ENCODE data around the gene MATCAP1. TPM values are rescaled to one million over a fixed set of nuclear protein-coding genes. Genes with fewer than 3 reads are reported as not detected.
A peak's percentile ranks its signal among the peaks of the same experiment; 100 is the strongest.

MATCAP1 gene
- total and polyA plus RNA-seq, 2 of the 13 experiments (the other 11 are each of a cell fraction or from before 2014, with no cell fraction given), result 11.2 to 24.5 TPM

DNA sequence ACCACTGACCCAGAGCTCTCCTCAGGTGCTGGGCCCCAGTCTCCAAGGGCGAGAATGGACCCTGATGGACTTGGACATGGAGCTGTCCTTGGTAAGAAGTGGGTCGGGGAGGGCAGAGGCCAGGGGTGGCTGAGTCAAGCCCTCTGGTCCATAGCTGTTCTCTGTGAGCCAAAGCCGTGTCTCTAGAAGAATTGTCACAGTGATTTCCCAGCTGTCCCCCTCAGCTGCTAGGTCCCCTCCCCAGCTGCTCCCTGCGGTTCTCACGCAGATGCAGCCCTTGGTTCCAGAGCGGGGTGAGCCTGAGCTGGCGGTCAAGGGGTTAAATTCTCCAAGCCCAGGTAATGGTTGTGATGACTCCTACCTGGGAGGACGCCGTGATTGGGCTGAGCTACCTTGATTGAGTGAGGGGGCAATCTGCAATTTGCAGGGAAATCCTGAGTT lies 14.7 kb downstream of the MATCAP1 start:
- 35% methylated on average over 9 of the region's 9 CpGs for WGBS (ENCODE audit: low lambda C conversion rate)
- H3K36me3 ChIP-seq (replicated peaks in 1 of 2; ENCODE audit: control insufficient read depth in 1 of 2, insufficient read depth in 2 of 2, low read length in 2 of 2), result no peaks in the 10 kb centered on the region
- DNase-seq (ENCODE audit: low spot score), result no peak
- no TSS peak for BruUV-seq (replicated peaks)
- H4K20me1 ChIP-seq (ENCODE audit: insufficient read depth, low read length), result no peaks in the 10 kb centered on the region
- intact Hi-C loops (cut with micrococcal nuclease; ENCODE audit: unreplicated experiment) (no loop called here), in situ Hi-C loops (cut with HindIII; ENCODE audit: extremely low pct_ligation_motif_present, low pct_unique_long_range_greater_than_20kb) (no loop called here)
- ATAC-seq, result no peak
- peak overlapping the region; percentile 99 for H3K4me2 ChIP-seq (ENCODE audit: low read depth, low read length)
- ChIA-PET POLR2A (interaction anchor here (3.3 to 3.4 kb wide), 2 partner anchors 9 to 58 kb away, joined by 15 to 54 read pairs; partner anchors contain the start of genes FBXL8, PHAF1 and TRADD), CTCF (ENCODE audit: low intra/inter-chr PET ratio, low total read pairs) (interaction anchor here (1.0 kb wide), 1 partner anchor 15 kb away, joined by 3 read pairs; the partner anchor contains the start of gene MATCAP1)
- peak overlapping the region in 2 of 3 experiments; percentile 67 to 78; a peak in 4 of 6 replicates for H3K4me3 ChIP-seq (replicated peaks in 1 of 3; ENCODE audit: insufficient read depth in 1 of 3, low read depth in 2 of 3, low read length in 3 of 3)
- H3K79me2 ChIP-seq (ENCODE audit: insufficient read depth, low read length), result no peaks in the 10 kb centered on the region
- no peak overlapping the region for H3K27ac ChIP-seq (ENCODE audit: extremely low read length, insufficient read depth, low read length)
- no peak for FAIRE-seq
- peaks cover 67% of the 10 kb centered on the region for H3K4me1 ChIP-seq (ENCODE audit: insufficient read depth, low read length)
- H2AFZ ChIP-seq (ENCODE audit: low read length), result no peak overlapping the region
- H3K27me3 ChIP-seq (ENCODE audit: control insufficient read depth in 1 of 2, insufficient read depth in 2 of 2, low read length in 2 of 2), result peaks cover 9 to 40% of the 10 kb centered on the region in 2 experiments
- no peaks in the 10 kb centered on the region for H3K9me3 ChIP-seq (ENCODE audit: low read length)
- H3K9ac ChIP-seq (ENCODE audit: insufficient read depth, low read depth, low read length), result no peak overlapping the region
- TF ChIP-seq TBX2 (CRISPR knock-in tag; IDR thresholded peaks at IDR 0.05; ENCODE audit: borderline replicate concordance) (peak; percentile 28; the same call in 1 of the 2 replicates), KDM5A (IDR thresholded peaks at IDR 0.05; ENCODE audit: borderline replicate concordance, low read length) (no peak), RARA (CRISPR knock-in tag; IDR thresholded peaks at IDR 0.05) (peak; percentile 23; the same call in 1 of the 2 replicates), ZNF800 (CRISPR knock-in tag; IDR thresholded peaks at IDR 0.05) (no peak), ZNF546 (CRISPR knock-in tag; conservative IDR thresholded peaks at IDR 0.05) (0 out of 2 replicates have a peak, but pooled peaks have one; percentile 18), NFKB2 (CRISPR knock-in tag; IDR thresholded peaks at IDR 0.05; ENCODE audit: borderline replicate concordance) (peak; percentile 11; the same call in 1 of the 2 replicates), ZBTB39 (CRISPR knock-in tag; IDR thresholded peaks at IDR 0.05) (0 out of 2 replicates have a peak, but pooled peaks have one; percentile 59), SAP130 (CRISPR knock-in tag; IDR thresholded peaks at IDR 0.05; ENCODE audit: low read depth) (0 out of 2 replicates have a peak, but pooled peaks have one; percentile 12)
- TF ChIP-seq, protein P1, sequence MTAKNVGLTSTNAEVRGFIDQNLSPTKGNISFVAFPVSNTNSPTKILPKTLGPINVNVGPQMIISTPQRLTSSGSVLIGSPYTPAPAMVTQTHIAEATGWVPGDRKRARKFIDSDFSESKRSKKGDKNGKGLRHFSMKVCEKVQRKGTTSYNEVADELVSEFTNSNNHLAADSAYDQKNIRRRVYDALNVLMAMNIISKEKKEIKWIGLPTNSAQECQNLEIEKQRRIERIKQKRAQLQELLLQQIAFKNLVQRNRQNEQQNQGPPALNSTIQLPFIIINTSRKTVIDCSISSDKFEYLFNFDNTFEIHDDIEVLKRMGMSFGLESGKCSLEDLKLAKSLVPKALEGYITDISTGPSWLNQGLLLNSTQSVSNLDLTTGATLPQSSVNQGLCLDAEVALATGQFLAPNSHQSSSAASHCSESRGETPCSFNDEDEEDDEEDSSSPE (CRISPR knock-in tag; IDR thresholded peaks at IDR 0.05), result no peak
- TF ChIP-seq, protein P2, sequence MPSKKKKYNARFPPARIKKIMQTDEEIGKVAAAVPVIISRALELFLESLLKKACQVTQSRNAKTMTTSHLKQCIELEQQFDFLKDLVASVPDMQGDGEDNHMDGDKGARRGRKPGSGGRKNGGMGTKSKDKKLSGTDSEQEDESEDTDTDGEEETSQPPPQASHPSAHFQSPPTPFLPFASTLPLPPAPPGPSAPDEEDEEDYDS (CRISPR knock-in tag; IDR thresholded peaks at IDR 0.05), result no peak
- TF ChIP-seq, protein P3, sequence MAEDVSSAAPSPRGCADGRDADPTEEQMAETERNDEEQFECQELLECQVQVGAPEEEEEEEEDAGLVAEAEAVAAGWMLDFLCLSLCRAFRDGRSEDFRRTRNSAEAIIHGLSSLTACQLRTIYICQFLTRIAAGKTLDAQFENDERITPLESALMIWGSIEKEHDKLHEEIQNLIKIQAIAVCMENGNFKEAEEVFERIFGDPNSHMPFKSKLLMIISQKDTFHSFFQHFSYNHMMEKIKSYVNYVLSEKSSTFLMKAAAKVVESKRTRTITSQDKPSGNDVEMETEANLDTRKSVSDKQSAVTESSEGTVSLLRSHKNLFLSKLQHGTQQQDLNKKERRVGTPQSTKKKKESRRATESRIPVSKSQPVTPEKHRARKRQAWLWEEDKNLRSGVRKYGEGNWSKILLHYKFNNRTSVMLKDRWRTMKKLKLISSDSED (CRISPR knock-in tag; IDR thresholded peaks at IDR 0.05), result 0 out of 2 replicates have a peak, but pooled peaks have one; percentile 40
- TF ChIP-seq, protein P4, sequence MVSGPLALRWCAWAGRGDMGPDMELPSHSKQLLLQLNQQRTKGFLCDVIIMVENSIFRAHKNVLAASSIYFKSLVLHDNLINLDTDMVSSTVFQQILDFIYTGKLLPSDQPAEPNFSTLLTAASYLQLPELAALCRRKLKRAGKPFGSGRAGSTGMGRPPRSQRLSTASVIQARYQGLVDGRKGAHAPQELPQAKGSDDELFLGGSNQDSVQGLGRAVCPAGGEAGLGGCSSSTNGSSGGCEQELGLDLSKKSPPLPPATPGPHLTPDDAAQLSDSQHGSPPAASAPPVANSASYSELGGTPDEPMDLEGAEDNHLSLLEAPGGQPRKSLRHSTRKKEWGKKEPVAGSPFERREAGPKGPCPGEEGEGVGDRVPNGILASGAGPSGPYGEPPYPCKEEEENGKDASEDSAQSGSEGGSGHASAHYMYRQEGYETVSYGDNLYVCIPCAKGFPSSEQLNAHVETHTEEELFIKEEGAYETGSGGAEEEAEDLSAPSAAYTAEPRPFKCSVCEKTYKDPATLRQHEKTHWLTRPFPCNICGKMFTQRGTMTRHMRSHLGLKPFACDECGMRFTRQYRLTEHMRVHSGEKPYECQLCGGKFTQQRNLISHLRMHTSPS (CRISPR knock-in tag; IDR thresholded peaks at IDR 0.05; ENCODE audit: low read depth), result 0 out of 2 replicates have a peak, but pooled peaks have one; percentile 43

All from HepG2 (cell line).